CD14-positive monocyte (primary cell): ENCODE data around the gene UPK1A. TPM values are rescaled to one million over a fixed set of nuclear protein-coding genes. Genes with fewer than 3 reads are reported as not detected.

Source experiments
- DNase-seq, 3 donors: peaks; one replicate each; pipeline ENCODE4 v3.0.0-alpha.2; 2011 to 2022
- H2AFZ ChIP-seq: 2 replicates; pipeline ENCODE4 v1.6.0; 2012; ENCODE audit warnings: mild to moderate bottlenecking, low read depth, low read length, inconsistent platforms; ENCODE audit not compliant: insufficient read depth, poor library complexity, severe bottlenecking
- H3K27ac ChIP-seq, 2 donors: 1 replicate in 1 of 2; 2 replicates in 1 of 2; pipeline ENCODE4 v1.5.1; 2012 to 2013; ENCODE audit warnings: low read length in 2 of 2, control low read depth in 1 of 2, inconsistent platforms in 1 of 2, low read depth in 1 of 2, mild to moderate bottlenecking in 1 of 2
- H3K27me3 ChIP-seq, 2 donors: one replicate each; pipeline versions ENCODE4 v1.6.0 to v1.6.1; 2011 to 2013; ENCODE audit warnings: low read length in 2 of 2; ENCODE audit not compliant: control insufficient read depth in 2 of 2, insufficient read depth in 2 of 2
- H3K36me3 ChIP-seq, 2 donors: replicated peaks in 1 of 2; 1 replicate in 1 of 2; 2 replicates in 1 of 2; pipeline versions ENCODE4 v1.5.1 to v1.6.1; 2012 to 2013; ENCODE audit warnings: low read length in 2 of 2, control low read depth in 1 of 2, inconsistent platforms in 1 of 2, mild to moderate bottlenecking in 1 of 2; ENCODE audit not compliant: insufficient read depth in 2 of 2, control insufficient read depth in 1 of 2
- H3K4me1 ChIP-seq, 2 donors: 1 replicate in 1 of 2; 2 replicates in 1 of 2; pipeline versions ENCODE4 v1.5.1 to v1.6.1; 2012 to 2013; ENCODE audit warnings: low read length in 2 of 2, control low read depth in 1 of 2, inconsistent platforms in 1 of 2, mild to moderate bottlenecking in 1 of 2, moderate library complexity in 1 of 2; ENCODE audit not compliant: insufficient read depth in 2 of 2, control insufficient read depth in 1 of 2
- H3K4me2 ChIP-seq: replicated peaks from 2 replicates; pipeline ENCODE3; 2012; ENCODE audit warnings: low read length, moderate library complexity, mild to moderate bottlenecking; ENCODE audit not compliant: poor library complexity, severe bottlenecking; ENCODE audit errors: extremely low read depth
- H3K4me3 ChIP-seq, 3 experiments: fragments of 200-600 bp in 1 of 3; sonication (generic) in 1 of 3; replicated peaks in 1 of 3; 1 replicate in 2 of 3; 2 replicates in 1 of 3; pipeline ENCODE4 v1.5.1; 2011 to 2013; ENCODE audit warnings: low read length in 3 of 3, mild to moderate bottlenecking in 3 of 3, control low read depth in 2 of 3, low read depth in 2 of 3, inconsistent platforms in 1 of 3, moderate library complexity in 1 of 3
- H3K79me2 ChIP-seq: 2 replicates; pipeline ENCODE4 v1.6.0; 2012; ENCODE audit warnings: mild to moderate bottlenecking, control low read depth, inconsistent platforms, low read length, moderate library complexity; ENCODE audit not compliant: insufficient read depth
- H3K9ac ChIP-seq: 2 replicates; pipeline ENCODE4 v1.6.0; 2017; ENCODE audit warnings: low read length, mild to moderate bottlenecking; ENCODE audit not compliant: insufficient read depth, poor library complexity, severe bottlenecking
- H3K9me3 ChIP-seq, 2 donors: replicated peaks in 1 of 2; 1 replicate in 1 of 2; 2 replicates in 1 of 2; pipeline versions ENCODE4 v1.5.1 to v1.6.1; 2012 to 2013; ENCODE audit warnings: low read length in 2 of 2, control low read depth in 1 of 2; ENCODE audit not compliant: control insufficient read depth in 1 of 2, insufficient read depth in 1 of 2
- H4K20me1 ChIP-seq: 2 replicates; pipeline ENCODE4 v1.6.0; 2012; ENCODE audit warnings: mild to moderate bottlenecking, low read length, control low read depth, moderate library complexity; ENCODE audit not compliant: insufficient read depth
- H3K27ac Mint-ChIP-seq, 7 donors: one replicate each; pipeline ENCODE4 v1.8.0; 2020; ENCODE audit warnings: mild to moderate bottlenecking in 7 of 7, mixed read lengths in 7 of 7, moderate library complexity in 6 of 7, inconsistent platforms in 2 of 7
- H3K27me3 Mint-ChIP-seq, 3 donors: one replicate each; pipeline ENCODE4 v1.8.0; 2021 to 2022; ENCODE audit warnings: low read depth in 3 of 3, mild to moderate bottlenecking in 3 of 3, mixed read lengths in 3 of 3, moderate library complexity in 3 of 3, inconsistent platforms in 1 of 3
- H3K36me3 Mint-ChIP-seq, 2 donors: one replicate each; pipeline ENCODE4 v1.8.0; 2020; ENCODE audit warnings: mixed read lengths in 2 of 2, inconsistent platforms in 1 of 2, mild to moderate bottlenecking in 1 of 2
- H3K4me1 Mint-ChIP-seq: one replicate; pipeline ENCODE4 v1.8.0; 2020; ENCODE audit warnings: mild to moderate bottlenecking, mixed read lengths
- H3K4me3 Mint-ChIP-seq, 2 donors: one replicate each; pipeline ENCODE4 v1.8.0; 2020; ENCODE audit warnings: mild to moderate bottlenecking in 2 of 2, mixed read lengths in 2 of 2, moderate library complexity in 1 of 2
- H3K9me3 Mint-ChIP-seq, 7 donors: one replicate each; pipeline ENCODE4 v1.8.0; 2020 to 2022; ENCODE audit warnings: mixed read lengths in 7 of 7, mild to moderate bottlenecking in 6 of 7, moderate library complexity in 6 of 7, inconsistent platforms in 2 of 7
- WGBS: methylation state at CpG from one replicate; pipeline ENCODE4 v1.1.5; 2013; ENCODE audit warnings: missing lambda C conversion rate; ENCODE audit not compliant: insufficient coverage; 5-methylcytosine and 5-hydroxymethylcytosine counted together
- intact Hi-C, 2 donors: fragments of 100-400 bp; cut with micrococcal nuclease; formaldehyde crosslinking; loops; one replicate each; pipeline versions ENCODE4 v1.15.0 to v1.15.1; 2023
- polyA plus RNA-seq, 3 donors: library from polyadenylated mRNA; depleted of rRNA in 1 of 3; unstranded in 2 of 3; stranded (reverse) in 1 of 3; fragments of 300-500 nt in 2 of 3; fragments of >200 nt in 1 of 3; fragmentation: Illumina TruSeq in 2 of 3; gene quantifications; 1 replicate in 2 of 3; 2 replicates in 1 of 3; pipeline ENCODE4 v1.2.3, GENCODE V29; 2012 to 2021
- TF ChIP-seq, protein P1 (sequence below): fragments of 200-600 bp; IDR thresholded peaks from one replicate; pipeline ENCODE4 v1.8.0; 2022; ENCODE audit warnings: antibody characterized with exemption, mild to moderate bottlenecking

UPK1A gene
- polyA plus RNA-seq, 3 donors = not detected

DNA sequence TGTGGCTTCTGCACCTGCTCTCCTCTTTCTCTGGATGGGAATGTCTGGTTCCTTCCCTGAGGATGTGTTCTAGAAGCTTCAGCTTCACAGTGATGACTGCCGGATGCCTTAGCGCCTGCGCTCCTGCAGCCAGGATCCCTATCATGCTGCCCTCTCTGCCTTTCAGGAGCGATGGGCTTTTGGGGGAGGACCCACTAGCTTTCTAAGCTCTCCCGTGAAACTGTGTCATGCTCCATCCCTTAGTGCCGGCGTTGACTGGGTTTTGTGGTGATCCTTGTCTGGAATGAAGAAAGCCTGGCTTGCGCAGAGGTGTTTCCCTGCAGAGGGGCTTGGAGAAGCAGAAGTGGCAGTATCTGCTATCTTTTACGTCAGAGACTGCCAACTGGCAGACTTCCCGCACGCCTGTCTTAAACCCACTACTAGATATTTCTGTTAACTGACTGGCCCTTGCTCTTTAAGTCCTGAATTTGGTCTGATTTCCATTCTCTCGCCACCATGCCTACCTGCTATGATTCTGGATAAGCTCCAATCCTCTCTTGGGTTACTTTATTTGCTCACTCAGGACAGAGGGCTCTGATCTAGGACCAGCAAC lies 47.7 kb downstream of the UPK1A start:
- Histone ChIP-seq H3K27ac (no peak overlapping the region), H3K9me3 (no peaks in the 10 kb centered on the region), H3K79me2 (peaks cover 10% of the 10 kb centered on the region), H3K4me2 (no peak overlapping the region), H3K4me3 (no peak overlapping the region), H3K9ac (no peak overlapping the region), H3K36me3 (no peaks in the 10 kb centered on the region), H2AFZ (no peak overlapping the region), H4K20me1 (peaks cover 7% of the 10 kb centered on the region), H3K27me3 (no peaks in the 10 kb centered on the region), H3K4me1 (peaks cover 18 to 27% of the 10 kb centered on the region in 2 donors)
- no peak overlapping the region for H3K27ac Mint-ChIP-seq
- peaks cover 21% of the 10 kb centered on the region for H3K4me1 Mint-ChIP-seq
- H3K36me3 Mint-ChIP-seq = no peaks in the 10 kb centered on the region
- no peak for DNase-seq
- no peaks in the 10 kb centered on the region for H3K9me3 Mint-ChIP-seq
- H3K27me3 Mint-ChIP-seq = peaks cover 4 to 6% (median 6%) of the 10 kb centered on the region in 3 donors
- TF ChIP-seq, protein P1, sequence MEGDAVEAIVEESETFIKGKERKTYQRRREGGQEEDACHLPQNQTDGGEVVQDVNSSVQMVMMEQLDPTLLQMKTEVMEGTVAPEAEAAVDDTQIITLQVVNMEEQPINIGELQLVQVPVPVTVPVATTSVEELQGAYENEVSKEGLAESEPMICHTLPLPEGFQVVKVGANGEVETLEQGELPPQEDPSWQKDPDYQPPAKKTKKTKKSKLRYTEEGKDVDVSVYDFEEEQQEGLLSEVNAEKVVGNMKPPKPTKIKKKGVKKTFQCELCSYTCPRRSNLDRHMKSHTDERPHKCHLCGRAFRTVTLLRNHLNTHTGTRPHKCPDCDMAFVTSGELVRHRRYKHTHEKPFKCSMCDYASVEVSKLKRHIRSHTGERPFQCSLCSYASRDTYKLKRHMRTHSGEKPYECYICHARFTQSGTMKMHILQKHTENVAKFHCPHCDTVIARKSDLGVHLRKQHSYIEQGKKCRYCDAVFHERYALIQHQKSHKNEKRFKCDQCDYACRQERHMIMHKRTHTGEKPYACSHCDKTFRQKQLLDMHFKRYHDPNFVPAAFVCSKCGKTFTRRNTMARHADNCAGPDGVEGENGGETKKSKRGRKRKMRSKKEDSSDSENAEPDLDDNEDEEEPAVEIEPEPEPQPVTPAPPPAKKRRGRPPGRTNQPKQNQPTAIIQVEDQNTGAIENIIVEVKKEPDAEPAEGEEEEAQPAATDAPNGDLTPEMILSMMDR = no peak
- 82% methylated on average over 8 of the region's 12 CpGs for WGBS
- intact Hi-C loops = no loop called here
- no peak overlapping the region for H3K4me3 Mint-ChIP-seq

DNA sequence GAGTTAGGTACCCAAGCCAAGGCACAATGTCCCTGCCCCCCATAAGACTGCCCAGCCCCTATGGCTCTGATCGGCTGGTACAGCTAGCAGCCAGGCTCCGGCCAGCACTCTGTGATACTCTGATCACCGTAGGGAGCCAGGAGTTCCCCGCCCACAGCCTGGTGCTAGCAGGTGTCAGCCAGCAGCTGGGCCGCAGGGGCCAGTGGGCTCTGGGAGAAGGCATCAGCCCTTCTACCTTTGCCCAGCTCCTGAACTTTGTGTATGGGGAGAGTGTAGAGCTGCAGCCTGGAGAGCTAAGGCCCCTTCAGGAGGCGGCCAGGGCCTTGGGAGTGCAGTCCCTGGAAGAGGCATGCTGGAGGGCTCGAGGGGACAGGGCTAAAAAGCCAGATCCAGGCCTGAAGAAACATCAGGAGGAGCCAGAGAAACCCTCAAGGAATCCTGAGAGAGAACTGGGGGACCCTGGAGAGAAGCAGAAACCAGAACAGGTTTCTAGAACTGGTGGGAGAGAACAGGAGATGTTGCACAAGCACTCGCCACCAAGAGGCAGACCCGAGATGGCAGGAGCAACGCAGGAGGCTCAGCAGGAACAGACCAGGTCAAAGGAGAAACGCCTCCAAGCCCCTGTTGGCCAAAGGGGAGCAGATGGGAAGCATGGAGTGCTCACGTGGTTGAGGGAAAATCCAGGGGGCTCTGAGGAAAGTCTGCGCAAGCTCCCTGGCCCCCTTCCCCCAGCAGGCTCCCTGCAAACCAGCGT lies 48.5 kb downstream of the UPK1A start:
- Mint-ChIP-seq H3K4me3 (no peak overlapping the region), H3K27me3 (peaks cover 5 to 6% (median 6%) of the 10 kb centered on the region in 3 donors), H3K27ac (peak overlapping the region in 2 of 7 donors; percentile 26 to 70), H3K36me3 (peaks cover 0 to 2% of the 10 kb centered on the region in 2 donors), H3K9me3 (no peaks in the 10 kb centered on the region), H3K4me1 (peaks cover 28% of the 10 kb centered on the region)
- Histone ChIP-seq H3K79me2 (peaks cover 18% of the 10 kb centered on the region), H3K9me3 (no peaks in the 10 kb centered on the region), H2AFZ (no peak overlapping the region), H3K9ac (no peak overlapping the region), H3K27ac (no peak overlapping the region), H3K4me3 (no peak overlapping the region), H3K4me1 (peaks cover 23 to 35% of the 10 kb centered on the region in 2 donors), H3K36me3 (peaks cover 0 to 5% of the 10 kb centered on the region in 2 donors), H3K27me3 (no peaks in the 10 kb centered on the region), H3K4me2 (no peak overlapping the region), H4K20me1 (peaks cover 14% of the 10 kb centered on the region)
- intact Hi-C loops = loop anchor here in 1 of 2 donors (5.0 kb wide), 2 partner anchors 87 to 167 kb away; partner anchors contain the start of genes RBM42 and TMEM147
- TF ChIP-seq, protein P1 = no peak
- no peak for DNase-seq
- 65% methylated on average over 11 of the region's 14 CpGs for WGBS
